22Rv1 (cell line): ENCODE data around the gene CALM3.

ENCODE experiments used
- CTCF ChIP-seq: fragments of 450-650 bp; IDR thresholded peaks from 2 replicates; pipeline ENCODE4 v1.5.1; 2017; ENCODE audit warnings: mild to moderate bottlenecking
- ZFX ChIP-seq: fragments of 450-650 bp; IDR thresholded peaks from 2 replicates; pipeline ENCODE4 v1.6.1; 2017; ENCODE audit warnings: antibody characterized with exemption, borderline replicate concordance

GRCh38 chr19:46626446-46626845 is 25.3 kb downstream of the CALM3 start:
- no peak for TF ChIP-seq CTCF
- no peak for TF ChIP-seq ZFX
